T-helper 9 cell (primary cell): ENCODE results near the gene COL11A1.

Source experiments
- DNase-seq: peaks from one replicate; pipeline ENCODE4 v3.0.0-alpha.2; 2020

Gene COL11A1

GRCh38 chr1:102896771-102897170 is 211.6 kb downstream of the COL11A1 start:
- DNase-seq = no peak

GRCh38 chr1:102896286-102896685 is 212.0 kb downstream of the COL11A1 start:
- DNase-seq = no peak

GRCh38 chr1:102891868-102892625 is 216.3 kb downstream of the COL11A1 start:
- DNase-seq = no peak

DNA sequence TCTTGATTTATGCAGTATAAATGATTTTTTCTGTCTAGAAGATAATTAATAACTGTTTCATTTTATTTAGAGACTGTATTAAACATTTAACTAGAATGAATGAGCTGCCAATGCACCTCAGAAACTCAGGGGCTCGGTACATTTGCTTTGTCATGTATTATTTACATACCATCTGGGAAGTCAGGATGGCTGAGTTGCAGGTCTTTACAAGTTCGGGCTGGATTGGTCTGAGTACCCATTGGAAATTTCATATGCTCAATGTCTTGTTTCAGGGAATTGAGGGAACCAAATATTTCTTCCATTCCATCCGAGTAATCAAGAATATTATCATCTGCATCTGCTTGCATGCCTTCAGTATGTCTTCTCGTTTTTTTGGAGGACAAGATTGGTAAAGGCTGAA is 221.7 kb downstream of the COL11A1 start:
- no peak for DNase-seq

DNA sequence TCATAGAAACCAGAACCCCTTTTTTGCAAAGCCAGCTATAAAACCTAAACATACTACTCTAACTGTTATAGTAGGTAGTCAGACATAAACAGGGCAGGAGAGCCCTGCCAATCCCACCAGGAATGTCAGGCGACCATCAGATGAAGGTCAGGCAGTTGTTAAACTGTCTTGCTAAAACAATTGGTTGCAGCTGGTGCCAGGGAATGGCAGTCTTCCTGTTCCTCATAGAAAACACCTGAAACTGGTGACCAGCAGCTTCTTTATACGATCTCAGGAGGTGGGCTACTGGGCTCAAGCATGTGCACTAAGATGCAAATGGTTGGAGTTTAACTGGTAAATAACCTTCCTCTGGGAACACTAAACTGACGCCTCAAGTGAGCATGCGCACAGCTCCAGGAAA is 224.1 kb downstream of the COL11A1 start:
- no peak for DNase-seq

DNA sequence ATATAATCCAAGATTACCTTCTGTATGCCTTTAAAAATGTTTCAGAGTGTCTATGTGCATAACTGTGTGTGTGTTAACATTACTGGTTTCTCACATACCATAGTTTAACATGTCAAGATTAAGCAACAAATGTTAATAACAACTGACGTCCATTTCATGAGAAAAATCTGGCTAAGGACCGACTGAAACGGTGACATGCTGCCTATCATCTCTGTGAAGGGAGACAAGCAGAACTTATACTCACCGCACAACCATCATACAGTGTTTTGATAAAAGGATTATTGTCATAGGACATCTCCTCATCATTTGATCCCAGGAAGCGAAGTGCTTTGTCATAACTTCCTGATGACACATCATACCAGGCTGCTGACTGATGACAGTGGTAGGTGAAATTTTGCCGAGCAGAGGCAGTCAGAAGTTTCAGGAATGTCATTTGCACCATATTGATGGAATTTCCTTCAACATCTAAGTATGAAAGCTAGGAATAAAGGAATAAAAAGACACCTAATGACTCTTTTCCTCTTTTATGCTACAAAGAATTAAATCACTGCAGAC is 228.8 kb downstream of the COL11A1 start:
- DNase-seq = no peak

GRCh38 chr1:102875756-102876155 is 232.6 kb downstream of the COL11A1 start:
- DNase-seq = no peak

DNA sequence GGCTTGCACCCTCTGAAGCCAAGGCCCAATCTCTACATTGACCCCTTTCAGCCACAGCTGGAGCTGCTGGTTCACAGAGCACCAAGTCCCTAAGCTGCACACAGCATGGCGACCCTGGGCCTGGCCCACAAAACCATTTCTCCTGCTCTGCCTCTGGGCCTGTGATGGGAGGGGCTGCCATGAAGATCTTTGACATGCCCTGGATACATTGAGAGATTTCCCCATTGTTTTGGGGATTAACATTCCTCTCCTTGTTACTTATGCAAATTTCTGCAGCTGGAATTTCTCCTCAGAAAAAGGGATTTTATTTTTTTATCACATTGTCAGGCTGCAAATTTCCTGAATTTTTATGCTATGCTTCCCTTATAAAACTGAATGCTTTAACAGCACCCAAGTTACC is 235.8 kb downstream of the COL11A1 start:
- DNase-seq = no peak

DNA sequence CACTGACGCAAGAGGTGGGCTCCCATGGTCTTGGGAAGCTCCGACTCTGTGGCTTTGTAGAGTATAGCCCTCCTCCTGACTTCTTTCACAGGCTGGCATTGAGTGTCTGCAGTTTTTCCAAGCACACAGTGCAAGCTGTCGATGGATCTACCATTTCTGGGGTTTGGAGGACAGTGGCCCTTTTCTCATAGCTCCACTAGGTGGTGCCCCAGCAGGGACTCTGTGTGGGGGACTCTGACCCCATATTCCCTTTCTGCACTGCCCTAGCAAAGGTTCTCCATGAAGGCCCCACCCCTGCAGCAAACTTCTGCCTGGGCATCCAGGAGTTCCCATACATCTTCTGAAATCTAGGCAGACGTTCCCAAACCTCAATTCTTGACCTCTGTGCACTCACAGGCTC is 236.2 kb downstream of the COL11A1 start:
- DNase-seq = no peak

GRCh38 chr1:102863704-102864103 is 244.6 kb downstream of the COL11A1 start:
- DNase-seq = no peak

DNA sequence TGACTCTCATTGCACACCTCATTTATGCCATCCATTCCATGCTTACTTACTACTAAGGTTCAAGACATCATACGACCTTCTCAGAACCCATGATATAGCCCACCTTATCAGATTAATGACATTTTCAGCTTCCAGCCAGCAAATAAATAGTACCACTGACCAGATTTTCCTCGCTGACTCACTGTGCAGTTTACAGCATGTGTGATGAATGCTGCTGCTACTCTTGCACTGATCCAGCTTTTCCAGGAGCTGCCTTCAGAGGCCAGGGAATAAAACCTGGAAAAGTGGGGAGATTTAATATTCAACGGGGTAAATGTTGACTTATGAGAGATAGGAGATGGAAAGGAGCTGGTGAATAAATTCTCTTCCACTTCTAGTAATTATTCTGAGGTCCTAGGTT is 247.1 kb downstream of the COL11A1 start:
- DNase-seq = no peak

DNA sequence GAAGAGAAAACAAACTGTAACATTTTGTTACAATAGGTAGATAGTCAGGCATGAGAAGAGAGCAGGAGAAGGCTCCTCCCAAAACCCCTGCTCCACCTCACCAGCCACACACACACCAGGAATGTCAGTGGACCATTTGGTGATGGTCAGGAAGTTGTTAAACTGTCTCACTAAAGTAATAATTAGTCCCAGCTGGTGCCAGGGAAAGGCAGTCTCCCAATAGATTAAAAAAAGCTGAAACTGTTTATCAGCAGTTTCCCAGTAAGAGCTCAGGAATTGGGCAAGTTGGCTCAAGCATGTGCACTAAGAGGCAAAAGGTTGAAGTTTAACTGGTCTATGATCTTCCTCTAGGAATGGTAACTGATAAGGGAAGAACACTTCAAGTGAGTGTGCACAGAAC is 249.6 kb downstream of the COL11A1 start:
- DNase-seq = no peak

GRCh38 chr1:102857251-102857650 is 251.1 kb downstream of the COL11A1 start:
- DNase-seq = no peak

DNA sequence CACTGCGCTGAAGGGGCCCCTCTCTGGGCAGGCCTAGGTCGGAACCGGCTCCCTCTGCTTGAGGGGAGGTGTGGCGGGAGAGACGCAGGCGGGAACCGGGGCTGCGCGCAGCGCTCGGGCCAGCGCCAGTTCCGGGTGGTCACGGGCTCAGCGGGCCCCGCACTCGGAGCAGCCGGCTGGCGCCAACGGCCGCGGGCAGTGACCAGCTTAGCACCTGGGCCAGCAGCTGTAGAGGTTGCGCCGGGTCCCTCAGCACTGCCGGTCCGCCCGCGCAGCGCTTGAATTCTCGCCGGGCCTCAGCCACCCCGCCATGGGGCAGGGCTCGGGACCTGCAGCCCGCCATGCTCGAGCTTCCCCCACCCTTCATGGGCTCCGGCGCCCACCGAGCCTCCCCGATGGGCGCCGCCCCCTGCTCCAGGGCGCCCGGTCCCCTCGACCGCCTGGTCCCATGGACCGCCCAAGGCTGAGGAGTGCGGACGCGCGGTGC is 254.6 kb downstream of the COL11A1 start:
- DNase-seq = no peak

GRCh38 chr1:102853136-102853535 is 255.2 kb downstream of the COL11A1 start:
- DNase-seq = no peak

GRCh38 chr1:102852613-102853012 is 255.7 kb downstream of the COL11A1 start:
- no peak for DNase-seq

- no peak for DNase-seq
Observed at GRCh38 chr1:102851616-102852015, 256.7 kb downstream of the COL11A1 start.

- no peak for DNase-seq
Observed at GRCh38 chr1:102842606-102843005, 265.7 kb downstream of the COL11A1 start.

DNA sequence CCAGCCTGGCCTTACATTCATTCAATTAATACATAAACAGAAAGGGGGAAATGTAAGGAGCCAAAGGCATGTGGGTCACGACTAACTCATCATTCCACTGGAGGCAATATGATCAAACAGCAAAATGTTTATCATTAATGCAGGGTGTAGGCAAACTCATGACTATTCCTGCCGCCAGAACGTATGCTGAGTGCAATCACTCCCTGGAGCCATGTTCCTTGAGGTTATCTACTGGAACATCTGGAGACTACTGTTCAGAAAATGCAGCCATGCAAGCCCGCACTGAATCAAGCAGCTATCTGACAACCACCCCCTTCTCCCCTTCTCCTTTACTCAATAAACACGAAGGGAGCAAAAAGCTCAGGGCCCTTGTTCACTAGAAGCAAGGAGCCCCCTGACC is 267.6 kb downstream of the COL11A1 start:
- no peak for DNase-seq

DNA sequence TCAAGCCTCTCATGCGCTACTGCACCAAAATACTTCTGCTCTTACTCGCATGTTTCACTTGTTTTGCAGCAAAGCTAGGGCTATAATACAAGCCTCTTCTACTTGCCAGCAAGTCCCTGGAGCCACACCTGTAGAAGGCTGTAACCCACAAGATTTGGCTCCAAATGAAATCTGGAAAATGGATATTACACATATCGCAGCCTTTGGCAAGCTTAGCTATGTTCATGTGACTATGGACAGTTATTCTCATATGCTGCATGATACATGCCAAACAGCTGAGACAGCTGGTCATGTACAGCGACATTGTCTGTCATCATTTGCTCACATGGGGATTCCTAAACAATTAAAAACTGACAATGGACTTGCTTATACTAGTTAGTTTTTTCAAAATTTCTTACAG is 270.3 kb downstream of the COL11A1 start:
- no peak for DNase-seq

DNA sequence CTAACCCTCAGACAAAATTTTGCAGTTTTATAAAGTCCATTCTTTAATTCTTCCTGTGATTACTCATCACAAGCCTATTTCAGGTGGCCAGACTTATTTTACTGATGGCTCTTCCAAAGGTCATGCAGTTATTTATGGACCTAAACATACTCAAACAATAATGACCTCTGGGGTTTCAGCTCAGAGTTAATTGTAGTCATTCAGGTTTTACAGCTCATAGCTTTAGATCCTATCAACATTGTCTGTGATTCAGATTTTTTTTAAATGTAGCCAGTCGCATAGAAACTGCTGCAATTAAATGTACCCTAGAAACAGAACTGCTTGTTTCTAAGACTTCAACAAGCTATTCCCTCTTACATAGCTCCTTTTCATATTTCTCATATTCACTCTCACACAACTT is 270.8 kb downstream of the COL11A1 start:
- no peak for DNase-seq

DNA sequence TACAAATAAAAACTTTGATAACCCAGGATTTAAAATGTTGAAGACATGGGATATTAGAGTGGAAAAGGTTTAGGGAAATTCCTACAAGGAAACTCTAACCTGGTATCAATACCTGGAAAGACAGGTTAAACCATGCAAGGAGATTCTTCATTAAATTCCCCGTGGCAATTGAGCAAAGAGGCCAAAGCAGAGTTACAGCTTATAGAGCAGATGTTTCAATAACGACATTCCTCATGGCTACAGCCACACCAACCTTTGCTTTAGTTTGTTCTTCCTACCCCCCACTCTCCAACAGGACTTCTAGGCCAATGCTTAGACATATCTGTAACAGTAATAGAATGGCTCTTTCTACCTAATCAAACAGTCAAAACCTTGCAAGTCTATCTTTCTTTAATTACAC is 271.3 kb downstream of the COL11A1 start:
- no peak for DNase-seq

DNA sequence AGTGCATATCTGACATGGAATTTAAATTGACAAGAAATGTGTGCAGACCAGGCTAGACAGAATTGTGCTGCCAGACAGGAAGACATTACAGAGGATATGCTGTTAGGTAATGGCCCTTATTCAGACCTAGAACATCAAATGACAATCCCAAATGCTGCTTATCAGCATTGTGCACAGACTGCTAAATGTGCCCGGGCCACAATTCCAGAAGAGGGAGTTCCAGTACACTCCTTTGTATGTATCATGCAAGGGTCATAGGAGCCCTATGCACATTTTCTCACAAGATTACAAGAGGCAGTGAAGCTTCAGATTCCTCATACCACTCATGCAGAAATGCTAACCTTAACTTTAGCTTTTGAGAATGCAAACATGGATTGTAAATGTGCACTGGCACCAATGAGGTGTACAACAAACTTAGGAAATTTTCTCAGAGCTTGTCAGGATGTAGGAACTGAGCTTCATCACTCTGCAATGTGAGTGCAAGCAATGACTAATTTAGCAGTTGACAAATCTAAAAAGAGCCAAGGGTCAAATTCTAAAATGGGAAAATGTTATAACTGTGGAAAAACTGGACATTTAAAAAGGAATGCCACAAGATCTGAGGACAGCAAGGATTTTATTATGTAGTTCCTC is 273.5 kb downstream of the COL11A1 start:
- no peak for DNase-seq

- DNase-seq = no peak
Observed at GRCh38 chr1:102833151-102833550, 275.2 kb downstream of the COL11A1 start.
